Keratinocyte (primary cell): ENCODE measurements around the gene SGSM1. TPM values are rescaled to one million over a fixed set of nuclear protein-coding genes. Genes with fewer than 3 reads are reported as not detected.

Source experiments
- DNase-seq: peaks from one replicate; pipeline ENCODE4 v3.0.0-alpha.2; 2011; ENCODE audit warnings: low read depth, missing footprints, low spot score
- FAIRE-seq: peaks from 2 replicates; lab custom pipeline; 2011; peaks lifted over from hg19 to GRCh38; lab: Jason Lieb, UNC
- H2AFZ ChIP-seq: 2 replicates; pipeline ENCODE4 v1.6.0; 2012; ENCODE audit warnings: low read length, control low read depth, inconsistent platforms; ENCODE audit not compliant: control insufficient read depth
- H3K27ac ChIP-seq: 2 replicates; pipeline ENCODE4 v1.5.1; 2011; ENCODE audit warnings: low read length; ENCODE audit not compliant: control insufficient read depth, insufficient read depth
- H3K27me3 ChIP-seq: 3 replicates; pipeline ENCODE4 v1.6.0; 2011; ENCODE audit warnings: low read length; ENCODE audit not compliant: control insufficient read depth, insufficient read depth; ENCODE audit errors: extremely low read depth
- H3K36me3 ChIP-seq, 2 experiments: 2 replicates in 1 of 2; 3 replicates in 1 of 2; pipeline ENCODE4 v1.5.1; 2011; ENCODE audit warnings: low read length in 2 of 2, mild to moderate bottlenecking in 1 of 2; ENCODE audit not compliant: control insufficient read depth in 2 of 2, insufficient read depth in 2 of 2; ENCODE audit errors: extremely low read depth in 1 of 2
- H3K4me1 ChIP-seq: 3 replicates; pipeline ENCODE4 v1.5.1; 2011; ENCODE audit warnings: low read length; ENCODE audit not compliant: control insufficient read depth, insufficient read depth; ENCODE audit errors: extremely low read depth
- H3K4me2 ChIP-seq: 3 replicates; pipeline ENCODE4 v1.6.0; 2011; ENCODE audit warnings: low read depth, low read length; ENCODE audit not compliant: control insufficient read depth, insufficient read depth; ENCODE audit errors: extremely low read depth
- H3K4me3 ChIP-seq, 3 experiments: fragments of 200-600 bp in 1 of 3; sonication (generic) in 1 of 3; 2 replicates in 2 of 3; 3 replicates in 1 of 3; pipeline ENCODE4 v1.5.1; 2011 to 2016; ENCODE audit warnings: low read length in 3 of 3, mild to moderate bottlenecking in 3 of 3, control low read depth in 2 of 3, inconsistent platforms in 1 of 3, low read depth in 1 of 3, mixed read lengths in 1 of 3, mixed run types in 1 of 3, moderate library complexity in 1 of 3; ENCODE audit not compliant: control insufficient read depth in 2 of 3, insufficient read depth in 2 of 3; ENCODE audit errors: extremely low read depth in 1 of 3
- H3K79me2 ChIP-seq: 2 replicates; pipeline ENCODE4 v1.6.0; 2012; ENCODE audit warnings: low read length; ENCODE audit not compliant: control insufficient read depth, insufficient read depth
- H3K9ac ChIP-seq: 3 replicates; pipeline ENCODE4 v1.6.0; 2011; ENCODE audit warnings: low read length; ENCODE audit not compliant: control insufficient read depth, insufficient read depth; ENCODE audit errors: extremely low read depth
- H3K9me1 ChIP-seq: 3 replicates; pipeline ENCODE4 v1.6.0; 2011; ENCODE audit warnings: low read length; ENCODE audit not compliant: control insufficient read depth, insufficient read depth; ENCODE audit errors: extremely low read depth
- H3K9me3 ChIP-seq: 2 replicates; pipeline ENCODE4 v1.5.1; 2012; ENCODE audit warnings: low read depth, low read length; ENCODE audit not compliant: control insufficient read depth
- H4K20me1 ChIP-seq: 3 replicates; pipeline ENCODE4 v1.6.0; 2011; ENCODE audit warnings: low read length; ENCODE audit not compliant: control insufficient read depth, insufficient read depth; ENCODE audit errors: extremely low read depth
- CTCF ChIP-seq, 3 experiments: IDR thresholded peaks in 1 of 3; conservative IDR thresholded peaks in 1 of 3; optimal IDR thresholded peaks in 1 of 3; 2 replicates in 2 of 3; 3 replicates in 1 of 3; pipeline versions ENCODE3 to v1.5.1; 2011; ENCODE audit warnings: low read length in 3 of 3, mild to moderate bottlenecking in 3 of 3, moderate library complexity in 2 of 3, control low read depth in 1 of 3, inconsistent platforms in 1 of 3; ENCODE audit not compliant: insufficient read depth in 2 of 3; ENCODE audit errors: extremely low read depth in 1 of 3
- EZH2 ChIP-seq: IDR thresholded peaks from one replicate; pipeline ENCODE4 v1.6.1; 2012; ENCODE audit warnings: inconsistent platforms, mild to moderate bottlenecking, low read length, moderate library complexity
- dilution Hi-C: fragments of 300-500 bp; cut with MboI; formaldehyde crosslinking; loops from one replicate; pipeline ENCODE4 v1.7.0; 2020; ENCODE audit warnings: low sequenced_read_pairs; ENCODE audit not compliant: extremely low pct_ligation_motif_present
- polyA plus RNA-seq, 5 experiments: library from polyadenylated mRNA; depleted of rRNA in 3 of 5; stranded (reverse) in 3 of 5; stranded (forward) in 1 of 5; unstranded in 1 of 5; fragments of >200 nt; gene quantifications; 1 replicate in 1 of 5; 2 replicates in 3 of 5; 3 replicates in 1 of 5; pipeline versions ENCODE4 v1.2.1 to v1.2.3, GENCODE V29; 2011 to 2012; ENCODE audit warnings: missing spikeins in 2 of 5, low read depth in 1 of 5, low replicate concordance in 1 of 5

SGSM1 gene
- polyA plus RNA-seq, 1 donor (not counting 4 experiments of a cell fraction or from before 2014, with no cell fraction given): not detected

DNA sequence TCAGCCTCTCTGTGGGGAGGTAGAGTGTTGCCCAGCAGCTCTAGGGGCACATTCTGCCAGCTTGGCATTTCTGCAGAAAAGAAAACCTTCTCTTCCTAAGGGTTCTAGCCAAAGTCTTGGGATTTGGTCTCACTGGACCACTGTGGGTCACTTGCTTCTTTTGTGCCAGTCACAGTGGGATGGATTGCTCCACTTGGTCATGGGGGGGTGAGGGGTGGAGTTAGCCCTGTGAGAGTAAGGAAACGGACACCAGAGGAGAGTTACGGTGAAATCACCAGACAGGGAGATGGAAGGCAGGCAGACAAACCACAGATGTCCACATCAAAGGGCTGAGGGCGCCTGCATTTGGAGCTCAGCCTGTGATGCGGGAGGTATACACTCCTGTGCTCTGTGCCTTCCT lies 10.8 kb downstream of the SGSM1 start:
- no peak overlapping the region for H2AFZ ChIP-seq
- dilution Hi-C loops: no loop called here
- no peak overlapping the region for H3K4me2 ChIP-seq
- no peak overlapping the region for H3K9ac ChIP-seq
- no peak overlapping the region for H3K27ac ChIP-seq
- TF ChIP-seq CTCF (optimal IDR thresholded peaks at IDR 0.05 in 1 of 3, IDR thresholded peaks at IDR 0.05 in 1 of 3, conservative IDR thresholded peaks at IDR 0.05 in 1 of 3; ENCODE audit: extremely low read depth in 1 of 3, insufficient read depth in 2 of 3, low read length in 3 of 3) (no peak), EZH2 (no peak)
- H4K20me1 ChIP-seq: no peaks in the 10 kb centered on the region
- FAIRE-seq (no peak), DNase-seq (no peak)
- H3K4me3 ChIP-seq: no peak overlapping the region
- H3K27me3 ChIP-seq: no peaks in the 10 kb centered on the region
- H3K9me1 ChIP-seq: no peaks in the 10 kb centered on the region
- no peaks in the 10 kb centered on the region for H3K36me3 ChIP-seq
- H3K4me1 ChIP-seq: no peaks in the 10 kb centered on the region
- H3K9me3 ChIP-seq: no peaks in the 10 kb centered on the region
- no peaks in the 10 kb centered on the region for H3K79me2 ChIP-seq

GRCh38 chr22:24819487-24819886 lies 13.5 kb downstream of the SGSM1 start:
- no peaks in the 10 kb centered on the region for H3K9me3 ChIP-seq
- no peaks in the 10 kb centered on the region for H3K79me2 ChIP-seq
- H2AFZ ChIP-seq: no peak overlapping the region
- H3K27ac ChIP-seq: no peak overlapping the region
- H3K36me3 ChIP-seq: no peaks in the 10 kb centered on the region
- H3K4me1 ChIP-seq: no peaks in the 10 kb centered on the region
- no peaks in the 10 kb centered on the region for H3K9me1 ChIP-seq
- H3K9ac ChIP-seq: no peak overlapping the region
- dilution Hi-C loops: no loop called here
- DNase-seq: no peak
- FAIRE-seq: no peak
- no peaks in the 10 kb centered on the region for H3K27me3 ChIP-seq
- no peak overlapping the region for H3K4me2 ChIP-seq
- no peak overlapping the region for H3K4me3 ChIP-seq
- H4K20me1 ChIP-seq: no peaks in the 10 kb centered on the region
- TF ChIP-seq CTCF (optimal IDR thresholded peaks at IDR 0.05 in 1 of 3, IDR thresholded peaks at IDR 0.05 in 1 of 3, conservative IDR thresholded peaks at IDR 0.05 in 1 of 3; ENCODE audit: extremely low read depth in 1 of 3, insufficient read depth in 2 of 3, low read length in 3 of 3) (no peak), EZH2 (no peak)
